Measurements from ENCODE around the gene CFAP97D2. TPM values are rescaled to one million over a fixed set of nuclear protein-coding genes. Genes with fewer than 3 reads are reported as not detected.
"Not testable (repeated sequence)": the region's sequence is repeated elsewhere in the genome, so short reads cannot be mapped to it uniquely, and the experiment has no call there.

CFAP97D2 gene
- total RNA-seq, 1 donor from 2014 or later, result not detected

DNA sequence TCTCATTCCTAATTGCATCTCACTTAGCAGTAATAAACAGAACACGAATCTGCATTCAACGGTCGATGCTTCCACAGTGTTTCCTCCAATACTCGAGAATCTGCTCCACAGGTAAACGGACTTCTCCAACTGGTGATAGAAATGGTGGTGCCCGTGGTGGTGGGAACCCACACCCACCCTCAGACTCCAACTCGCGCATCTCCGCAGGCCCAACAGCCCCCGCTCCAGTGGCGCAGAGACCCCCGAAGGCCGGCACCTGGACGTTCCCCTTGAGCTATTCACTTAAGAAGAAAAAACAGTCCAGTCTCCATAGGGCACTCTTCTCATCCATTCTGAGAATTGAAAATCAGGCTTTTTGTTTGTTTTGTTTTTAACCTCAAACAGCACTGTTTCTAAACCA lies 32.9 kb upstream of the CFAP97D2 start:
- H3K4me1 ChIP-seq, result no peaks in the 10 kb centered on the region
- DNase-seq (ENCODE audit: low spot score in 2 of 2), result no peak
- intact Hi-C loops (cut with DNase I), result no loop called here
- H3K27me3 ChIP-seq, result no peaks in the 10 kb centered on the region
- no peaks in the 10 kb centered on the region for H3K9me3 ChIP-seq
- H3K27ac ChIP-seq, result no peak overlapping the region
- H3K36me3 ChIP-seq, result no peaks in the 10 kb centered on the region
- no peak overlapping the region for H3K4me3 ChIP-seq
- TF ChIP-seq, protein P1, sequence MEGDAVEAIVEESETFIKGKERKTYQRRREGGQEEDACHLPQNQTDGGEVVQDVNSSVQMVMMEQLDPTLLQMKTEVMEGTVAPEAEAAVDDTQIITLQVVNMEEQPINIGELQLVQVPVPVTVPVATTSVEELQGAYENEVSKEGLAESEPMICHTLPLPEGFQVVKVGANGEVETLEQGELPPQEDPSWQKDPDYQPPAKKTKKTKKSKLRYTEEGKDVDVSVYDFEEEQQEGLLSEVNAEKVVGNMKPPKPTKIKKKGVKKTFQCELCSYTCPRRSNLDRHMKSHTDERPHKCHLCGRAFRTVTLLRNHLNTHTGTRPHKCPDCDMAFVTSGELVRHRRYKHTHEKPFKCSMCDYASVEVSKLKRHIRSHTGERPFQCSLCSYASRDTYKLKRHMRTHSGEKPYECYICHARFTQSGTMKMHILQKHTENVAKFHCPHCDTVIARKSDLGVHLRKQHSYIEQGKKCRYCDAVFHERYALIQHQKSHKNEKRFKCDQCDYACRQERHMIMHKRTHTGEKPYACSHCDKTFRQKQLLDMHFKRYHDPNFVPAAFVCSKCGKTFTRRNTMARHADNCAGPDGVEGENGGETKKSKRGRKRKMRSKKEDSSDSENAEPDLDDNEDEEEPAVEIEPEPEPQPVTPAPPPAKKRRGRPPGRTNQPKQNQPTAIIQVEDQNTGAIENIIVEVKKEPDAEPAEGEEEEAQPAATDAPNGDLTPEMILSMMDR (IDR thresholded peaks at IDR 0.05), result no peak

DNA sequence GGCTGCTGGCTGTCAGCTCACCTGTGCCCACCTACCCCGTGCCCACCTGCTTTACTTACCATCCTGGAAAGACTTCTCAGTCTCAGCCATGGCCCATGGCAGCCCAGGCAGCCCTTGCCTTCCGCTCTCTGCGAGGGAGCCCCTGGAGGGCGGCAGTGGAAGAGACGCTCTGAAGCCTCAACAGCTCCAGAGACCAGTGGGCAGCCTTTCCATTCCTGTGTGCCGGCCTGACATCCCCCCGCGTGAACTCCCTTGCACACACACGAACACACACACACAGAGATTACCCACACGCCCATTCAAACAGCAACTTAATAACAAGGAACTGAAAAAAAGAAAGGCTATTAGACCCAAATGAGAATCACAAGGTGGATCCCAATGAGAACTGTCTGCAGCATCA lies 32.4 kb upstream of the CFAP97D2 start:
- no peak overlapping the region for H3K27ac ChIP-seq
- TF ChIP-seq, protein P1 (IDR thresholded peaks at IDR 0.05), result no peak
- no peak overlapping the region for H3K4me3 ChIP-seq
- no peaks in the 10 kb centered on the region for H3K27me3 ChIP-seq
- DNase-seq (ENCODE audit: low spot score in 2 of 2), result no peak
- no peaks in the 10 kb centered on the region for H3K36me3 ChIP-seq
- H3K4me1 ChIP-seq, result no peaks in the 10 kb centered on the region
- H3K9me3 ChIP-seq, result no peaks in the 10 kb centered on the region
- intact Hi-C loops (cut with DNase I), result no loop called here

DNA sequence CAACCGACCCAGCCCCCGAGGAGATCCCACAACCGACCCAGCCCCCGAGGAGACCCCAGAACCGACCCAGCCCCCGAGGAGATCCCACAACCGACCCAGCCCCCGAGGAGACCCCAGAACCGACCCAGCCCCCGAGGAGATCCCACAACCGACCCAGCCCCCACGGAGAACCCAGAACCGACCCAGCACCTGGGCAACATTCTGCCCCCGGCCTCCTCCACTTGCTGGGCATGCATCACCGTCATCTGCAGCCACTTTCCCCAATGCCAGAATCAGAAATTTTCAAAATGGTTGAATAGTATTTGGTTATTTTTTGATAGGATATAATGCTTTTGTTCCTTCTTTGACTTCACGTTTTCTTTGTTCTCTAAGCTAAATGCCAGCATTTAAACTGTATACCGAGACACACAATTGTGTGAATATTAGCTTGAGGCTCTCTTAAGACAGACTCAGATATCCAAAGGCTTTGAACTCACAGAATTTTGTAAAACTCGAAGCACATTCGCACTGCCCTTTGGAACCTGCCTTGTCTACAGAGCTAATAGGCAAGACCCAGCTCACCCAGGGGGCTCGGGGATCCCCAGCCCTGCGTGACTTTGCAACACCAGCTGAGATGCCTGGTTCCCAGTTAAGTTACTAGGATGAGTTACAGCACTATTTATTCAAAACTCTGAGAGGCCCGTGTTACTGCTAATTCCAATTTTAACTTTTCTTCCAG lies 31.1 kb upstream of the CFAP97D2 start:
- H3K36me3 ChIP-seq, result no peaks in the 10 kb centered on the region
- DNase-seq (ENCODE audit: low spot score in 2 of 2), result no peak
- no peak overlapping the region for H3K27ac ChIP-seq
- H3K4me1 ChIP-seq, result peaks cover 0 to 4% of the 10 kb centered on the region in 2 donors
- no peaks in the 10 kb centered on the region for H3K9me3 ChIP-seq
- no peaks in the 10 kb centered on the region for H3K27me3 ChIP-seq
- intact Hi-C loops (cut with DNase I), result no loop called here
- TF ChIP-seq, protein P1 (IDR thresholded peaks at IDR 0.05), result no peak
- no peak overlapping the region for H3K4me3 ChIP-seq

DNA sequence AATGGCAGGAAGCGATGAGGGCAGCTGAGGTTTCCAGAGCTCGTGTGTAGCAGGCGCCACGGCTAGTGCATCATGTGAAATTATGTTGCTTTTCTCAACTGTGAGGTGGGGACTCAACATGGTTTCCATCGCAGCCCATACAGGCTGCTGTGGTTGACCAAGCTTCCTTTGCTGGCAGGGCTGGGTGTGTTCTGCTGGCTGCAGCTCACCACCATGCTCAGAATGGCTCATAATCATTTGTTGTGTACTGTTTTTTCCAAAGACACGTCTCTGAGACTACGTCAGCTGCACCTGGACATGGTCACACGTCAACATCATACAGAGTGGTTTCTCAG lies 30.6 kb upstream of the CFAP97D2 start:
- no peak overlapping the region for H3K4me3 ChIP-seq
- no peaks in the 10 kb centered on the region for H3K36me3 ChIP-seq
- intact Hi-C loops (cut with DNase I), result no loop called here
- TF ChIP-seq, protein P1 (IDR thresholded peaks at IDR 0.05), result no peak
- peaks cover 0 to 5% of the 10 kb centered on the region in 2 donors for H3K4me1 ChIP-seq
- no peaks in the 10 kb centered on the region for H3K27me3 ChIP-seq
- no peaks in the 10 kb centered on the region for H3K9me3 ChIP-seq
- H3K27ac ChIP-seq, result no peak overlapping the region
- no peak for DNase-seq (ENCODE audit: low spot score in 2 of 2)

DNA sequence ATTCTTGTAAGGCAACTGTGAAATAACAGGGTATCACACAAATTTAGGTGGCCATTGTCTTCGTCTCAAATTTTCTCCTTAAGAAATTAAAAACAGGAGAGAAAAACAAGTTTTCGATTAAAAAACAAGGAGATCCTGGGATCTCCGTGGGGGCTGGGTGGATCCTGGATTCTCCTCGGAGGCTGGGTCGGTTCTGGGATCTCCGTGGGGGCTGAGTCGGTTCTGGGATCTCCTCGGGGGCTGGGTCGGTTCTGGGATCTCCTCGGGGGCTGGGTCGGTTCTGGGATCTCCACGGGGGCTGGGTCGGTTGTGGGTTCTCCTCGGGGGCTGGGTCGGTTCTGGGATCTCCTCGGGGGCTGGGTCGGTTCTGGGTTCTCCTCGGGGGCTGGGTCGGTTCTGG lies 30.2 kb upstream of the CFAP97D2 start:
- DNase-seq (ENCODE audit: low spot score in 2 of 2); H3K36me3 ChIP-seq; H3K27me3 ChIP-seq; H3K27ac ChIP-seq; H3K4me3 ChIP-seq; H3K4me1 ChIP-seq; H3K9me3 ChIP-seq; intact Hi-C loops (cut with DNase I): not testable (repeated sequence)

DNA sequence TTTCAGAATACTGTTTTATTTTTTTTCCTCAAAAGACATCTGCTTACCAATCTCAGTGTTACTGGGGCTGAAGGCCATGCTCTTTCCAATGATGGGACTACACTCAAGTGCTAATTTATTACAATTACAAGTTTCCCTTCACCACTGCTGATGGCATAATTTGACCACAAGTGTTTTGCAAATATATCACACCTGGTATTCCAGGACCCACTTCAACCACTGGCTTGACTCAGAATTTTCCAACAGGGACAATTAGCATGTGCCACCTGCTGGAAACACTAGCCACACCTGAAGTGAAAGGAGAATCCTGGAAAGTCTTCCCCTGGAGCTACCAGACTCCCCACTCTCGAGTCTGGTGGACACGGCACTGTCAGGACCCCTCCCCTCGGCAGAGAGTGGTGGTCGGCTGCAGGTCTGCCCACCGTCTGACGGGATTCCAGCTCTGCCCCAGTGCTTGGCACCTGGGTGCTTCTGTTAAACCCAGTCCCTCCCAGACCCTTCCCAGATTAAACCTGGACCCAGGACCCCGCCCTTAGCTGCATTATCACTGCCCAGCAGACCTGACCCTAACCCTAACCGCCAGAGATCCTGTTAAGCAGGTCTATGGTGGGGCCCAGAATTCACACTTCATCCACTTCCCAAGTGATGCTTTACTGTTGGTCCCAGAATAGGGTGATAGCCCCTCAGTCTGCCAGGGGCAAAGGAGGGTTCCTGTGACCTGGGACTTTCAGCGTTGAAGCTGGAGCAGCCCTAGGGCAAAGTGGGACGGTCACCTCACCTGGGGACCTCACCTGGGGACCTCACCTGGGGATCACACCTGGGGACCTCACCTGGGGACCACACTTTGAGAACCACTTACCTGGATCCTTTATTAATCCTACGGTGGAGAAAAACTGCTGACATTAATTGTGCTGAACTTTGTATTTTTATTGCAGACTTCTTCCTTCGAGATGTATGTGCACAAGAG lies 29.0 kb upstream of the CFAP97D2 start:
- TF ChIP-seq, protein P1 (IDR thresholded peaks at IDR 0.05), result no peak
- Histone ChIP-seq H3K36me3 (no peaks in the 10 kb centered on the region), H3K27ac (no peak overlapping the region), H3K9me3 (no peaks in the 10 kb centered on the region), H3K4me1 (peaks cover 0 to 5% of the 10 kb centered on the region in 2 donors), H3K4me3 (no peak overlapping the region), H3K27me3 (no peaks in the 10 kb centered on the region)
- intact Hi-C loops (cut with DNase I), result no loop called here
- DNase-seq (ENCODE audit: low spot score in 2 of 2), result no peak

All from ascending aorta (tissue), 2 donors.